ENCODE data around the gene ZBTB7C.
A peak's percentile ranks its signal among the peaks of the same experiment; 100 is the strongest.

ZBTB7C gene

DNA sequence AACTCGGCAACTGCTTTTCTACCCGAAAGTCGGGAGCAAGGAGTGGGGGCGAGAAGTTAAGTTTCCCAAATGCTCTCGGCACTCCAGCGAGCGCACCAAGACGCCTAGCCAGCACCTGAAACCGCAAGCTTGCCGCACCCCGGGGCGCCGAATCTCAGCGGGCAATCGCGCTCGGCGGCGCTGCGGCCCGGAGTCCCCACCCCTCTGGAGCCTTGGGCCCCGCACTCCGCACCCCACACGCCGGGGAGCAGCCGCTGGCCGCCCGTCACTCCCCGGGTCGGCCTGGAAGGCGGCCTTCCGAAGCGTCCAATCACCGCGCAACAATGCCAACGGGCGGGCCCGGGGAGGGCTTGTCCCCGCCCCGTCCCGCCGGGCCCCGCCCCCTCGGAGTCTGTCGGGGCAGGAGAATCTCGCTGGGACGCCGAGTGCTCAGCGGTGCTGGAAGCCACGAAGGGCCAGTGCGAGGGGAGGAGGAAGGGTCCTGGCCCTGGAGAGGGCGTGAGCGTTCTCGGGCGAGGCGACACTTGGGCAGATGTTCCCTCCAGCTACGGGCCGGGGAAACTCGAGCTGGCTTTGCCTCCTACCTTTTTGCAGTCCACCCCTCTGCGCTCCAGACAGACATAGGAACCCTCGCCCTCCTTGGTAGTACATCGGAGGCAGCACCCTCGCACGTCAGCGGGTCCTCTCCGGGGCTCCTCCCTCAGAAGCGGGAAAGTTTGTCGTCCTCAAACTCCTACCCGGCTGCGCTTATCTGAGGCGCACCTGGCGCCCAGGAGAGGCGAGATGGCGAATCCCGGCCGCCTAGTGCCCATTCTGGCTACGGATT, 1.1 kb upstream of the ZBTB7C start (continued):
- TF ChIP-seq, protein P1, sequence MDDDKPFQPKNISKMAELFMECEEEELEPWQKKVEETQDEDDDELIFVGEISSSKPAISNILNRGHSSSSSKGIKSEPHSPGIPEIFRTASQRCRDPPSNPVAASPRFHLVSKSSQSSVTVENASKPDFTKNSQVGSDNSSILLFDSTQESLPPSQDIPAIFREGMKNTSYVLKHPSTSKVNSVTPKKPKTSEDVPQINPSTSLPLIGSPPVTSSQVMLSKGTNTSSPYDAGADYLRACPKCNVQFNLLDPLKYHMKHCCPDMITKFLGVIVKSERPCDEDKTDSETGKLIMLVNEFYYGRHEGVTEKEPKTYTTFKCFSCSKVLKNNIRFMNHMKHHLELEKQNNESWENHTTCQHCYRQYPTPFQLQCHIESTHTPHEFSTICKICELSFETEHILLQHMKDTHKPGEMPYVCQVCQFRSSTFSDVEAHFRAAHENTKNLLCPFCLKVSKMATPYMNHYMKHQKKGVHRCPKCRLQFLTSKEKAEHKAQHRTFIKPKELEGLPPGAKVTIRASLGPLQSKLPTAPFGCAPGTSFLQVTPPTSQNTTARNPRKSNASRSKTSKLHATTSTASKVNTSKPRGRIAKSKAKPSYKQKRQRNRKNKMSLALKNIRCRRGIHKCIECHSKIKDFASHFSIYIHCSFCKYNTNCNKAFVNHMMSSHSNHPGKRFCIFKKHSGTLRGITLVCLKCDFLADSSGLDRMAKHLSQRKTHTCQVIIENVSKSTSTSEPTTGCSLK (tag by site-specific recombination; IDR thresholded peaks at IDR 0.05) = no peak
- no peak for TF ChIP-seq CTCF (tag by site-specific recombination; IDR thresholded peaks at IDR 0.05)
- TF ChIP-seq, protein P2, sequence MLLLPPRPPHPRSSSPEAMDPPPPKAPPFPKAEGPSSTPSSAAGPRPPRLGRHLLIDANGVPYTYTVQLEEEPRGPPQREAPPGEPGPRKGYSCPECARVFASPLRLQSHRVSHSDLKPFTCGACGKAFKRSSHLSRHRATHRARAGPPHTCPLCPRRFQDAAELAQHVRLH (tag by site-specific recombination; IDR thresholded peaks at IDR 0.05) = no peak
- TF ChIP-seq, protein P3, sequence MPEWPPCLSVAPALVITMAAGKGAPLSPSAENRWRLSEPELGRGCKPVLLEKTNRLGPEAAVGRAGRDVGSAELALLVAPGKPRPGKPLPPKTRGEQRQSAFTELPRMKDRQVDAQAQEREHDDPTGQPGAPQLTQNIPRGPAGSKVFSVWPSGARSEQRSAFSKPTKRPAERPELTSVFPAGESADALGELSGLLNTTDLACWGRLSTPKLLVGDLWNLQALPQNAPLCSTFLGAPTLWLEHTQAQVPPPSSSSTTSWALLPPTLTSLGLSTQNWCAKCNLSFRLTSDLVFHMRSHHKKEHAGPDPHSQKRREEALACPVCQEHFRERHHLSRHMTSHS (tag by site-specific recombination; IDR thresholded peaks at IDR 0.05) = no peak
- no peak for TF ChIP-seq WT1 (tag by site-specific recombination; IDR thresholded peaks at IDR 0.05)
- no peak for TF ChIP-seq REPIN1 (tag by site-specific recombination; IDR thresholded peaks at IDR 0.05; ENCODE audit: low read depth)
- TF ChIP-seq ZNF292 (tag by site-specific recombination; IDR thresholded peaks at IDR 0.05; ENCODE audit: borderline replicate concordance, low read depth) = no peak
- TF ChIP-seq ZNF133 (tag by site-specific recombination; IDR thresholded peaks at IDR 0.05) = no peak
- no peak for TF ChIP-seq ZNF555 (tag by site-specific recombination; conservative IDR thresholded peaks at IDR 0.05)
- no peak for TF ChIP-seq GLI4 (tag by site-specific recombination; IDR thresholded peaks at IDR 0.05)
- no peak for TF ChIP-seq ZNF707 (tag by site-specific recombination; IDR thresholded peaks at IDR 0.05)
- peak; percentile 50; the same call in 1 of the 2 replicates for TF ChIP-seq SP7 (tag by site-specific recombination; IDR thresholded peaks at IDR 0.05)
- TF ChIP-seq ATF2 (tag by site-specific recombination; IDR thresholded peaks at IDR 0.05; ENCODE audit: low read depth) = no peak
- TF ChIP-seq ZBTB48 (tag by site-specific recombination; IDR thresholded peaks at IDR 0.05) = peak; percentile 46; the same call in 1 of the 2 replicates
- peak; percentile 90 for TF ChIP-seq SP3 (tag by site-specific recombination; IDR thresholded peaks at IDR 0.05)
- TF ChIP-seq, protein P4, sequence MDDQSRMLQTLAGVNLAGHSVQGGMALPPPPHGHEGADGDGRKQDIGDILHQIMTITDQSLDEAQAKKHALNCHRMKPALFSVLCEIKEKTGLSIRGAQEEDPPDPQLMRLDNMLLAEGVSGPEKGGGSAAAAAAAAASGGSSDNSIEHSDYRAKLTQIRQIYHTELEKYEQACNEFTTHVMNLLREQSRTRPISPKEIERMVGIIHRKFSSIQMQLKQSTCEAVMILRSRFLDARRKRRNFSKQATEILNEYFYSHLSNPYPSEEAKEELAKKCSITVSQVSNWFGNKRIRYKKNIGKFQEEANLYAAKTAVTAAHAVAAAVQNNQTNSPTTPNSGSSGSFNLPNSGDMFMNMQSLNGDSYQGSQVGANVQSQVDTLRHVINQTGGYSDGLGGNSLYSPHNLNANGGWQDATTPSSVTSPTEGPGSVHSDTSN (CRISPR knock-in tag; IDR thresholded peaks at IDR 0.05) = 0 out of 2 replicates have a peak, but pooled peaks have one; percentile 33
- TF ChIP-seq KLF1 (tag by site-specific recombination; IDR thresholded peaks at IDR 0.05) = peak; percentile 69
- TF ChIP-seq SALL2 (tag by site-specific recombination; IDR thresholded peaks at IDR 0.05; ENCODE audit: borderline replicate concordance) = no peak
- no peak for TF ChIP-seq ZNF426 (tag by site-specific recombination; IDR thresholded peaks at IDR 0.05)
- TF ChIP-seq ZNF404 (tag by site-specific recombination; IDR thresholded peaks at IDR 0.05) = no peak
- TF ChIP-seq, protein P5, sequence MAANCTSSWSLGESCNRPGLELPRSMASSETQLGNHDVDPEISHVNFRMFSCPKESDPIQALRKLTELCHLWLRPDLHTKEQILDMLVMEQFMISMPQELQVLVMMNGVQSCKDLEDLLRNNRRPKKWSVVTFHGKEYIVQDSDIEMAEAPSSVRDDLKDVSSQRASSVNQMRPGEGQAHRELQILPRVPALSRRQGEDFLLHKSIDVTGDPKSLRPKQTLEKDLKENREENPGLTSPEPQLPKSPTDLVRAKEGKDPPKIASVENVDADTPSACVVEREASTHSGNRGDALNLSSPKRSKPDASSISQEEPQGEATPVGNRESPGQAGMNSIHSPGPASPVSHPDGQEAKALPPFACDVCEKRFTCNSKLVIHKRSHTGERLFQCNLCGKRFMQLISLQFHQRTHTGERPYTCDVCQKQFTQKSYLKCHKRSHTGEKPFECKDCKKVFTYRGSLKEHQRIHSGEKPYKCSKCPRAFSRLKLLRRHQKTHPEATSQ (tag by site-specific recombination; IDR thresholded peaks at IDR 0.05) = no peak
- TF ChIP-seq ZNF362 (tag by site-specific recombination; IDR thresholded peaks at IDR 0.05) = no peak
- no peak for TF ChIP-seq ZNF239 (tag by site-specific recombination; IDR thresholded peaks at IDR 0.05)
- no peak for TF ChIP-seq GLI2 (tag by site-specific recombination; IDR thresholded peaks at IDR 0.05; ENCODE audit: borderline replicate concordance, low read depth)
- peak; percentile 75 for TF ChIP-seq GLIS1 (tag by site-specific recombination; IDR thresholded peaks at IDR 0.05)
- no peak for TF ChIP-seq KLF7 (tag by site-specific recombination; IDR thresholded peaks at IDR 0.05; ENCODE audit: borderline replicate concordance)
- TF ChIP-seq ZNF670 (tag by site-specific recombination; IDR thresholded peaks at IDR 0.05; ENCODE audit: low read depth) = no peak
- no peak for TF ChIP-seq KLF10 (tag by site-specific recombination; IDR thresholded peaks at IDR 0.05)
- TF ChIP-seq ZNF623 (tag by site-specific recombination; IDR thresholded peaks at IDR 0.05) = no peak
